SU-DHL-6 (cell line): ENCODE results near the gene VSTM5.

Experiments
- EZH2phosphoT487 ChIP-seq: fragments of 200-600 bp; sonication (generic), shearing (Covaris generic); conservative IDR thresholded peaks from 2 replicates; pipeline ENCODE4 v1.6.1; 2018; ENCODE audit warnings: mild to moderate bottlenecking, antibody characterized with exemption, low read length, moderate library complexity, mixed read lengths
- TF ChIP-seq, protein P1 (sequence below): fragments of 200-600 bp; sonication (generic); IDR thresholded peaks from one replicate; pipeline ENCODE4 v1.5.1; 2017; ENCODE audit warnings: antibody characterized with exemption, mild to moderate bottlenecking, low read length, moderate library complexity; ENCODE audit not compliant: insufficient read depth, poor library complexity, severe bottlenecking

DNA sequence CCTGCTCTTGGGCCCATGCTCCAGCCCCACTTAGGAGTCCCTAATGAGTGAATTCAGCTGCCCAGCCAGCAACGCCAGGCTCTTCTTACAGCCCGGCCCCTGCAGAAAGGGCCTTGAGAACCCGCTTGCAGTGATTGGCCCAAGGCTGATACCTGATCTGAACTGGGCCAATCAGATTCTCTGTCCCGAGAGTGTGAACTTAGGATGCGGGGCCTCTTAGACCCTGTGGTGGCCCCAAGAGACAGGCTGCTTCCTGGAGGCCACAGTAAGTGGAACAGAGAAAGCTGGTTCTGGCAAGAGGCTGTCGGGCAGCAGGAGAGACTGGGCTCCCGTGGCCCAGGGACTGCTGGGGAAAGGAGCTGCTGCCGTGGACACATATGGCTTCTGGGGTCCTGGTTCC, 11.5 kb downstream of the VSTM5 start:
- TF ChIP-seq, protein P1, sequence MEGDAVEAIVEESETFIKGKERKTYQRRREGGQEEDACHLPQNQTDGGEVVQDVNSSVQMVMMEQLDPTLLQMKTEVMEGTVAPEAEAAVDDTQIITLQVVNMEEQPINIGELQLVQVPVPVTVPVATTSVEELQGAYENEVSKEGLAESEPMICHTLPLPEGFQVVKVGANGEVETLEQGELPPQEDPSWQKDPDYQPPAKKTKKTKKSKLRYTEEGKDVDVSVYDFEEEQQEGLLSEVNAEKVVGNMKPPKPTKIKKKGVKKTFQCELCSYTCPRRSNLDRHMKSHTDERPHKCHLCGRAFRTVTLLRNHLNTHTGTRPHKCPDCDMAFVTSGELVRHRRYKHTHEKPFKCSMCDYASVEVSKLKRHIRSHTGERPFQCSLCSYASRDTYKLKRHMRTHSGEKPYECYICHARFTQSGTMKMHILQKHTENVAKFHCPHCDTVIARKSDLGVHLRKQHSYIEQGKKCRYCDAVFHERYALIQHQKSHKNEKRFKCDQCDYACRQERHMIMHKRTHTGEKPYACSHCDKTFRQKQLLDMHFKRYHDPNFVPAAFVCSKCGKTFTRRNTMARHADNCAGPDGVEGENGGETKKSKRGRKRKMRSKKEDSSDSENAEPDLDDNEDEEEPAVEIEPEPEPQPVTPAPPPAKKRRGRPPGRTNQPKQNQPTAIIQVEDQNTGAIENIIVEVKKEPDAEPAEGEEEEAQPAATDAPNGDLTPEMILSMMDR, result no peak
- no peak for TF ChIP-seq EZH2phosphoT487
